Measurements from ENCODE around the gene LRRK2.

LRRK2 gene

DNA sequence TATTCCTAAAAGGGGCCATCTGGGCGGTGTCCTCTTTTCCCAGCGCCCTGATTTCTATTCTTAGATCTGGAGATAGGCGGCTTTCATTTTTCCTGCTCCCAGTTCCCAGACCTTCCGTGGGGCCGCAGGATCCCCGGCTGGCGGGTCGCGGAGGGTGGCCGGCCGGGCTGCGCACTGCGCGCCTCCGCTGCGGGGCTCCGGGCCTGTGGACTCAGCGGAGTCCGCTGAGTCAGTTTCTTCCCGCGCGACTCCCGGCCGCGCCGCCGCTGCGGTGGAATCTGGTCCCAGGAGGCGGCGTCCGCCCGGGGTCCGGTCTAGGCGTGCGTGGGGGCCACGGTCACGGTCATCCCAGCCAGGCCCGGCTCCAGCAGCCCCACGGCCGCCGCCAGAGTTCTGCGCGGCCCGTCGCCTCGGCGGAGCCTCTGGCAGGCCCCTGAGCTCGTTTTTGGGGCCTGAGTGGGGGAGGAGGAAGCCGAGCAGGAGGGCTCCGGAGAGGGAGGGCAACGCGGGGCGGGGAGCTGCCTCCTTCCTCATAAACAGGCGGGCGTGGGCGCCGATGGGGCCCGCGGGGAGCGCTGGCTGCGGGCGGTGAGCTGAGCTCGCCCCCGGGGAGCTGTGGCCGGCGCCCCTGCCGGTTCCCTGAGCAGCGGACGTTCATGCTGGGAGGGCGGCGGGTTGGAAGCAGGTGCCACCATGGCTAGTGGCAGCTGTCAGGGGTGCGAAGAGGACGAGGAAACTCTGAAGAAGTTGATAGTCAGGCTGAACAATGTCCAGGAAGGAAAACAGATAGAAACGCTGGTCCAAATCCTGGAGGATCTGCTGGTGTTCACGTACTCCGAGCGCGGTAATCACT lies at the start of gene LRRK2:
LRRK2 (plus strand) TSS at position 559 of the 853 bp plus-strand sequence; CDS start at position 694, 135 bp downstream.
- Histone ChIP-seq H3K9me2 (replicated peaks; ENCODE audit: low read depth, low read length) (no peaks in the 10 kb centered on the region), H4K20me1 (ENCODE audit: insufficient read depth, low read length, poor library complexity, severe bottlenecking) (no peaks in the 10 kb centered on the region), H3K9ac (ENCODE audit: low read depth, low read length, poor library complexity, severe bottlenecking) (no peak within 1 kb of the TSS), H3K27me3 (ENCODE audit: insufficient read depth, low read length, poor library complexity, severe bottlenecking) (no peaks in the 10 kb centered on the region), H3K9me3 (ENCODE audit: insufficient read depth, low read depth, low read length) (no peaks in the 10 kb centered on the region), H3F3A (ENCODE audit: low read depth) (no peaks in the 10 kb centered on the region), H2AFZ (ENCODE audit: low read length) (no peak within 1 kb of the TSS), H3K36me3 (ENCODE audit: insufficient read depth, low read length) (no peaks in the 10 kb centered on the region), H3K4me2 (ENCODE audit: low read depth, low read length, poor library complexity, severe bottlenecking) (no peak within 1 kb of the TSS), H3K4me1 (ENCODE audit: insufficient read depth, low read length, poor library complexity, severe bottlenecking) (no peaks in the 10 kb centered on the region), H3K4me3 (ENCODE audit: low read length, poor library complexity, severe bottlenecking) (no peak within 1 kb of the TSS), H3K79me2 (ENCODE audit: insufficient read depth, low read length) (no peaks in the 10 kb centered on the region)
- TF ChIP-seq, protein P1, sequence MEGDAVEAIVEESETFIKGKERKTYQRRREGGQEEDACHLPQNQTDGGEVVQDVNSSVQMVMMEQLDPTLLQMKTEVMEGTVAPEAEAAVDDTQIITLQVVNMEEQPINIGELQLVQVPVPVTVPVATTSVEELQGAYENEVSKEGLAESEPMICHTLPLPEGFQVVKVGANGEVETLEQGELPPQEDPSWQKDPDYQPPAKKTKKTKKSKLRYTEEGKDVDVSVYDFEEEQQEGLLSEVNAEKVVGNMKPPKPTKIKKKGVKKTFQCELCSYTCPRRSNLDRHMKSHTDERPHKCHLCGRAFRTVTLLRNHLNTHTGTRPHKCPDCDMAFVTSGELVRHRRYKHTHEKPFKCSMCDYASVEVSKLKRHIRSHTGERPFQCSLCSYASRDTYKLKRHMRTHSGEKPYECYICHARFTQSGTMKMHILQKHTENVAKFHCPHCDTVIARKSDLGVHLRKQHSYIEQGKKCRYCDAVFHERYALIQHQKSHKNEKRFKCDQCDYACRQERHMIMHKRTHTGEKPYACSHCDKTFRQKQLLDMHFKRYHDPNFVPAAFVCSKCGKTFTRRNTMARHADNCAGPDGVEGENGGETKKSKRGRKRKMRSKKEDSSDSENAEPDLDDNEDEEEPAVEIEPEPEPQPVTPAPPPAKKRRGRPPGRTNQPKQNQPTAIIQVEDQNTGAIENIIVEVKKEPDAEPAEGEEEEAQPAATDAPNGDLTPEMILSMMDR (conservative IDR thresholded peaks at IDR 0.05; ENCODE audit: low read length): no peak
- no peak for TF ChIP-seq EZH2phosphoT487 (IDR thresholded peaks at IDR 0.05; ENCODE audit: borderline replicate concordance)

DNA sequence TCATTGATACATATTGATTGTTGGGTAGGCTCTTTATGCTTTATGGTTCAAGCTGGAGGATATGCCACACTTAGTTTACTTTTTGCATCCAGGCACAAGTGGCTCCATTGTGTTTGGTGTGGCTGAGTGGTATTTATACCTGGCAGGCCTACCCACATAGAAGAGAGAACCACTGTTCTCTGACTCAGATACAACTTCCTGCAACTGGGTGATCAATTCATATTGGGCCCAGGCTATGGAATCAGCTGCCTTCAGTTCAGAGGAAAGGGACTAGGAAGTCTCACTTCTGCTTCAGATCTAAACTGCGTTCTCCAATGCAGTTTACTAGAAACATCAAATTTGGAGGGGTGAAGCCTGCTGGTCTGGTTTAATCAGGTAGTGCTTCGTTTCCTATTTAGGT lies 49.8 kb upstream of the LRRK2 start:
- H3K36me3 ChIP-seq (ENCODE audit: insufficient read depth, low read length): no peaks in the 10 kb centered on the region
- no peak overlapping the region for H3K4me3 ChIP-seq (ENCODE audit: low read length, poor library complexity, severe bottlenecking)
- no peak overlapping the region for H3K9ac ChIP-seq (ENCODE audit: low read depth, low read length, poor library complexity, severe bottlenecking)
- H3F3A ChIP-seq (ENCODE audit: low read depth): no peaks in the 10 kb centered on the region
- H2AFZ ChIP-seq (ENCODE audit: low read length): no peak overlapping the region
- no peaks in the 10 kb centered on the region for H3K4me1 ChIP-seq (ENCODE audit: insufficient read depth, low read length, poor library complexity, severe bottlenecking)
- no peaks in the 10 kb centered on the region for H3K9me2 ChIP-seq (replicated peaks; ENCODE audit: low read depth, low read length)
- no peaks in the 10 kb centered on the region for H4K20me1 ChIP-seq (ENCODE audit: insufficient read depth, low read length, poor library complexity, severe bottlenecking)
- TF ChIP-seq EZH2phosphoT487 (IDR thresholded peaks at IDR 0.05; ENCODE audit: borderline replicate concordance): no peak
- TF ChIP-seq, protein P1 (conservative IDR thresholded peaks at IDR 0.05; ENCODE audit: low read length): no peak
- no peak overlapping the region for H3K4me2 ChIP-seq (ENCODE audit: low read depth, low read length, poor library complexity, severe bottlenecking)
- no peaks in the 10 kb centered on the region for H3K27me3 ChIP-seq (ENCODE audit: insufficient read depth, low read length, poor library complexity, severe bottlenecking)
- H3K79me2 ChIP-seq (ENCODE audit: insufficient read depth, low read length): no peaks in the 10 kb centered on the region
- no peaks in the 10 kb centered on the region for H3K9me3 ChIP-seq (ENCODE audit: insufficient read depth, low read depth, low read length)

DNA sequence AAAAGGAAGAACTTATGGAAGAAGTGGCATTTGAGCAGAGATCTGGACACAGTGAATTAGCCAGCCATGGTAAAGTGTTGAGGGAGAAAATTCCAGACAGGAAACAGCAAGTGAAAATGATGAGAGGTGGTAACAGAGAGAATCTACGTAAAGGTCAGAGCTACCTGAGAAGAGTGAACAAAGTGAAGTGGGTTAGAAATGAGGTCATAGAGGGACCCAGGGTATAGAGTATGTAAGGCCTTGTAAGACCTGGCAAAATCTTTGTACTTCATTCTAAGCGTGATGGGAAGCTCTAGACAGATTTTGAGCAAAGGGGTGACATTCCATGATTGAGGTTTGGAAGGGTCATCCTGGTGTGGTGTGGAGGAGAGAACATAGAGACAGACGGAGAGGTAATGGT lies 49.3 kb upstream of the LRRK2 start:
- Histone ChIP-seq H3K36me3 (ENCODE audit: insufficient read depth, low read length) (no peaks in the 10 kb centered on the region), H3K79me2 (ENCODE audit: insufficient read depth, low read length) (no peaks in the 10 kb centered on the region), H4K20me1 (ENCODE audit: insufficient read depth, low read length, poor library complexity, severe bottlenecking) (no peaks in the 10 kb centered on the region), H3K4me1 (ENCODE audit: insufficient read depth, low read length, poor library complexity, severe bottlenecking) (no peaks in the 10 kb centered on the region), H3K9ac (ENCODE audit: low read depth, low read length, poor library complexity, severe bottlenecking) (no peak overlapping the region), H3K9me2 (replicated peaks; ENCODE audit: low read depth, low read length) (no peaks in the 10 kb centered on the region), H3K4me3 (ENCODE audit: low read length, poor library complexity, severe bottlenecking) (no peak overlapping the region), H3K9me3 (ENCODE audit: insufficient read depth, low read depth, low read length) (no peaks in the 10 kb centered on the region), H3K4me2 (ENCODE audit: low read depth, low read length, poor library complexity, severe bottlenecking) (no peak overlapping the region), H3K27me3 (ENCODE audit: insufficient read depth, low read length, poor library complexity, severe bottlenecking) (no peaks in the 10 kb centered on the region), H3F3A (ENCODE audit: low read depth) (no peaks in the 10 kb centered on the region), H2AFZ (ENCODE audit: low read length) (no peak overlapping the region)
- no peak for TF ChIP-seq EZH2phosphoT487 (IDR thresholded peaks at IDR 0.05; ENCODE audit: borderline replicate concordance)
- TF ChIP-seq, protein P1 (conservative IDR thresholded peaks at IDR 0.05; ENCODE audit: low read length): no peak
